Cardiac fibroblast (primary cell): ENCODE results near the gene MMP17.
"Not testable (repeated sequence)": the region's sequence is repeated elsewhere in the genome, so short reads cannot be mapped to it uniquely, and the experiment has no call there.

Experiments used
- DNase-seq, 2 donors: peaks; one replicate each; pipeline versions ENCODE4 v3.0.0 to v3.0.0-alpha.2; 2010; ENCODE audit warnings: low read depth in 2 of 2
- H3K4me3 ChIP-seq, 2 donors: replicated peaks in 1 of 2; 1 replicate in 1 of 2; 2 replicates in 1 of 2; pipeline ENCODE4 v1.5.1; 2011; ENCODE audit warnings: low read depth in 2 of 2, low read length in 2 of 2, mild to moderate bottlenecking in 2 of 2, moderate library complexity in 1 of 2
- CTCF ChIP-seq: IDR thresholded peaks from one replicate; pipeline ENCODE4 v1.5.1; 2011; ENCODE audit warnings: low read depth, mild to moderate bottlenecking, low read length, inconsistent platforms

The MMP17 gene

GRCh38 chr12:131869871-131870418 is 41.8 kb downstream of the MMP17 start:
- TF ChIP-seq CTCF, result no peak
- peak; percentile 33 to 82 for DNase-seq

GRCh38 chr12:131871677-131872076 is 43.5 kb downstream of the MMP17 start:
- no peak for DNase-seq
- H3K4me3 ChIP-seq, result no peak overlapping the region
- no peak for TF ChIP-seq CTCF

More at GRCh38 chr12:131869871-131870418, 41.8 kb downstream of the MMP17 start:
- no peak overlapping the region for H3K4me3 ChIP-seq

- peak; percentile 56 to 91 for DNase-seq
- TF ChIP-seq CTCF, result no peak
These were observed 44.2 kb downstream of the MMP17 start for GRCh38 chr12:131872154-131873051.

GRCh38 chr12:131873293-131873692 is 45.1 kb downstream of the MMP17 start:
- TF ChIP-seq CTCF, result no peak
- no peak overlapping the region for H3K4me3 ChIP-seq

More at GRCh38 chr12:131872154-131873051, 44.2 kb downstream of the MMP17 start:
- no peak overlapping the region for H3K4me3 ChIP-seq

GRCh38 chr12:131874972-131875371 is 46.8 kb downstream of the MMP17 start:
- not testable (repeated sequence) for H3K4me3 ChIP-seq, DNase-seq

More at GRCh38 chr12:131873293-131873692, 45.1 kb downstream of the MMP17 start:
- no peak for DNase-seq

- DNase-seq, H3K4me3 ChIP-seq: not testable (repeated sequence)
These were observed 49.0 kb downstream of the MMP17 start for GRCh38 chr12:131877216-131877615.

- not testable (repeated sequence) for H3K4me3 ChIP-seq, DNase-seq
These were observed 50.2 kb downstream of the MMP17 start for GRCh38 chr12:131878436-131878835.

GRCh38 chr12:131882804-131883520 is 54.8 kb downstream of the MMP17 start:
- H3K4me3 ChIP-seq, result no peak overlapping the region
- no peak for TF ChIP-seq CTCF
- DNase-seq, result peak in 1 of 2 donors; percentile 15
